Transverse colon (tissue), 4 donors: ENCODE results near the gene FOSL2. TPM values are rescaled to one million over a fixed set of nuclear protein-coding genes. Genes with fewer than 3 reads are reported as not detected.

Experiments
- DNase-seq: peaks from one replicate; pipeline ENCODE4 v3.0.0-alpha.2; 2019
- H3K27ac ChIP-seq, 4 donors: fragments of 200-600 bp; sonication (generic); 2 replicates each; pipeline ENCODE4 v1.5.1; 2016 to 2018; ENCODE audit warnings: inconsistent platforms in 4 of 4
- H3K27me3 ChIP-seq: fragments of 200-600 bp; sonication (generic); 2 replicates; pipeline ENCODE4 v1.5.1; 2017; ENCODE audit warnings: inconsistent platforms
- H3K36me3 ChIP-seq, 4 donors: fragments of 200-600 bp; sonication (generic); 2 replicates each; pipeline ENCODE4 v1.5.1; 2017 to 2019; ENCODE audit warnings: inconsistent platforms in 4 of 4
- H3K4me1 ChIP-seq, 4 donors: fragments of 200-600 bp; sonication (generic); 2 replicates each; pipeline ENCODE4 v1.5.1; 2017 to 2020; ENCODE audit warnings: inconsistent platforms in 4 of 4
- H3K4me3 ChIP-seq, 4 donors: fragments of 200-600 bp; sonication (generic); 1 replicate in 1 of 4; 2 replicates in 3 of 4; pipeline versions ENCODE4 v1.5.1 to v1.6.1; 2017 to 2019; ENCODE audit warnings: inconsistent platforms in 4 of 4
- H3K9me3 ChIP-seq, 2 donors: fragments of 200-600 bp; sonication (generic); 2 replicates each; pipeline ENCODE4 v1.5.1; 2017 to 2019; ENCODE audit warnings: inconsistent platforms in 2 of 2
- CTCF ChIP-seq, 5 experiments: fragments of 200-600 bp in 3 of 5; fragments of 450-650 bp in 2 of 5; sonication (generic) in 3 of 5; IDR thresholded peaks; 1 replicate in 2 of 5; 2 replicates in 3 of 5; pipeline ENCODE4 v1.5.1; 2016 to 2017; ENCODE audit warnings: antibody characterized with exemption in 5 of 5, inconsistent platforms in 3 of 5, mild to moderate bottlenecking in 2 of 5, moderate library complexity in 1 of 5
- EP300 ChIP-seq: sonication (generic); formaldehyde crosslinking; IDR thresholded peaks from one replicate; pipeline ENCODE4 v1.6.1; 2017; ENCODE audit warnings: antibody characterized with exemption, low read depth
- POLR2A ChIP-seq: fragments of 450-650 bp; IDR thresholded peaks from one replicate; pipeline ENCODE4 v1.6.1; 2016; ENCODE audit warnings: antibody characterized with exemption, mild to moderate bottlenecking, moderate library complexity
- POLR2AphosphoS5 ChIP-seq, 3 donors: sonication (generic); formaldehyde crosslinking; IDR thresholded peaks; one replicate each; pipeline ENCODE4 v1.6.1; 2016; ENCODE audit warnings: antibody characterized with exemption in 3 of 3
- WGBS, 2 donors: methylation state at CpG; one replicate each; pipeline ENCODE4 v1.1.5; 2018; ENCODE audit warnings: low coverage in 1 of 2; 5-methylcytosine and 5-hydroxymethylcytosine counted together
- in situ Hi-C, 4 donors: fragments of 200-750 bp; cut with MboI; loops; one replicate each; pipeline versions ENCODE4 v1.15.0 to v1.15.1; 2017; ENCODE audit warnings: low sequenced_read_pairs in 3 of 4, low pct_ligation_motif_present in 1 of 4, low pct_unique_long_range_greater_than_20kb in 1 of 4
- intact Hi-C: fragments of 100-400 bp; cut with DNase I; formaldehyde crosslinking; loops from one replicate; pipeline ENCODE4 v1.15.1; 2023; ENCODE audit warnings: low total_unique reads
- total RNA-seq, 4 donors: library from RNA; depleted of rRNA; stranded (reverse); fragments of >200 nt; gene quantifications; one replicate each; pipeline ENCODE4 v1.1.0, GENCODE V29; 2016

Gene FOSL2
- total RNA-seq, 4 donors from 2014 or later, result 135 to 358 (median 233) TPM

DNA sequence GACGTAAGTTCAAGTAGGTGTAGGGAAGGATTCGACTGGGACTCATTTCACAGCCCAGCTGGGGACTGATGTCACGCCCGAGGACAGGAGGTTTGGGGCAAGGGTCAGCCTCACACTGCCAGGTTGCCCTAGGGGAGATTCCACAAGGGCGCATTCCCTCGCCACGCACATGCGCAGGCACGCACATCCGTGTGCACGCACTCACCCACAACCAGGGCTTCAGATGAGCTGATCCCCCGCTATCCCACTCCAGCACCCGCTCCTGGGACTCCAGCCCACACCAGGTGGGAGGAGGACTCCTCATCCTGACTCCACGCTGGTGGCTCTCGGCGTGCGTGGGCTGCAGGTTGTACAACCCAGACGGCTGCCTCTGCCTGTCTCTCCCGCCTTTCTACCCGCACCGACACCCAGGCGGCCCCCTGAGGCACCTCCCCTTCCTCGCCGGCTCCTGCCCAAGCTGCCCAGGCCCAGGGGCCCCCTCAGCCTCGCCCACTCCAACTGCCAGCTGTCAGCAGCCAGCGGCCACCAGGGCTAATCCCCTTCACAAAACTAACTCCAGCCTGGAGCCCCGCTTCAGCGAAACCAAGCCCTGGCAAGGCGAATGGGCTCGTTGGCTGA, 47.8 kb upstream of the FOSL2 start:
- intact Hi-C loops, result loop anchor here (5.0 kb wide), 1 partner anchor 47 kb away; the partner anchor contains the start of gene FOSL2
- Histone ChIP-seq H3K27me3 (no peaks in the 10 kb centered on the region), H3K4me3 (no peak overlapping the region), H3K4me1 (peaks cover 0 to 22% (median 7%) of the 10 kb centered on the region in 4 donors), H3K9me3 (no peaks in the 10 kb centered on the region), H3K27ac (no peak overlapping the region), H3K36me3 (no peaks in the 10 kb centered on the region)
- 91% methylated on average over 30 of the region's 30 CpGs; no CpG with 5 or more reads in 1 of the 2 donors for WGBS, 2 donors
- TF ChIP-seq CTCF (IDR thresholded peaks at IDR 0.05) (no peak), EP300 (no peak), POLR2AphosphoS5 (IDR thresholded peaks at IDR 0.05) (no peak), POLR2A (no peak)
- in situ Hi-C loops, result no loop called here
- no peak for DNase-seq

GRCh38 chr2:28345619-28346018, 47.0 kb upstream of the FOSL2 start:
- 83 to 88% methylated on average over 7 to 8 of the region's 8 CpGs for whole genome bisulfite sequencing, 2 donors
- Histone ChIP-seq H3K36me3 (no peaks in the 10 kb centered on the region), H3K27me3 (no peaks in the 10 kb centered on the region), H3K4me3 (no peak overlapping the region), H3K9me3 (no peaks in the 10 kb centered on the region), H3K27ac (no peak overlapping the region), H3K4me1 (peaks cover 0 to 22% (median 6%) of the 10 kb centered on the region in 4 donors)
- no peak for DNase-seq
- in situ Hi-C loops, result no loop called here
- no peak for TF ChIP-seq EP300
- TF ChIP-seq POLR2A, result no peak
- no peak for TF ChIP-seq POLR2AphosphoS5 (IDR thresholded peaks at IDR 0.05)
- TF ChIP-seq CTCF (IDR thresholded peaks at IDR 0.05), result no peak
- intact Hi-C loops, result no loop called here

DNA sequence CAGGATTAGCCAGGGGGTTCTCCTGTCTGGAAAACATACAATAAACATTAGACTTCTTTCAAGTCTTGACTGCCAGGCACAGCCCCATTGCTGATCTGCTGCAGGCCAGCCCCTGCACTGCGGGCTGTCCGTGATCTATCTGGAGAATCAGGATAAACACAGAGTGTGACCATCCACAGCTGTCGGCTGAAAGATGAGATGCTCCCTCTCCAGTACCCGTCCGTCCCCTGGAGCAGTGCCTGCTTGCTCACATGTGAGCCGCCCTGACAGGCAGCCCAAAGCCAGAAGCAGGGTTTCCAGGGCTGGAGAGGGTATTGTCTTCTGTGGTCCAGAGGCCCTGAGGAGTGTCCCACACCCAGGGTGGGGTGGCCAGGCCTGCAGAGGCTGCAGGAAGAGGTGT, 46.1 kb upstream of the FOSL2 start:
- Histone ChIP-seq H3K27me3 (no peaks in the 10 kb centered on the region), H3K4me1 (peaks cover 0 to 14% (median under 1%) of the 10 kb centered on the region in 4 donors), H3K27ac (no peak overlapping the region), H3K36me3 (no peaks in the 10 kb centered on the region), H3K9me3 (no peaks in the 10 kb centered on the region), H3K4me3 (no peak overlapping the region)
- no peak for DNase-seq
- intact Hi-C loops (no loop called here), in situ Hi-C loops (no loop called here)
- TF ChIP-seq POLR2A (no peak), EP300 (no peak), POLR2AphosphoS5 (IDR thresholded peaks at IDR 0.05) (no peak), CTCF (IDR thresholded peaks at IDR 0.05) (no peak)
- 50% methylated on average over 6 of the region's 6 CpGs; no CpG with 5 or more reads in 1 of the 2 donors for WGBS, 2 donors

GRCh38 chr2:28347193-28347592, 45.5 kb upstream of the FOSL2 start:
- intact Hi-C loops, result no loop called here

More at GRCh38 chr2:28347193-28347592, 45.5 kb upstream of the FOSL2 start:
- Histone ChIP-seq H3K4me1 (peaks cover 0 to 13% (median 4%) of the 10 kb centered on the region in 4 donors), H3K36me3 (no peaks in the 10 kb centered on the region), H3K4me3 (no peak overlapping the region), H3K27me3 (no peaks in the 10 kb centered on the region), H3K27ac (no peak overlapping the region), H3K9me3 (no peaks in the 10 kb centered on the region)
- TF ChIP-seq POLR2AphosphoS5 (IDR thresholded peaks at IDR 0.05) (no peak), POLR2A (no peak), CTCF (IDR thresholded peaks at IDR 0.05) (no peak), EP300 (no peak)
- 85% methylated on average over 6 of the region's 6 CpGs; no CpG with 5 or more reads in 1 of the 2 donors for WGBS, 2 donors
- in situ Hi-C loops, result no loop called here
- DNase-seq, result no peak
